GM23248 (cell line): ENCODE results near the gene REL.

Source experiments
- EZH2 ChIP-seq: fragments of 200-600 bp; sonication (generic); IDR thresholded peaks from 2 replicates; pipeline ENCODE4 v1.6.1; 2018; ENCODE audit warnings: antibody characterized with exemption, mild to moderate bottlenecking; ENCODE audit not compliant: insufficient read depth, poor library complexity, severe bottlenecking
- EZH2phosphoT487 ChIP-seq: fragments of 200-600 bp; sonication (generic); IDR thresholded peaks from 2 replicates; pipeline ENCODE4 v1.6.1; 2018; ENCODE audit warnings: antibody characterized with exemption, moderate library complexity, mild to moderate bottlenecking, low read depth; ENCODE audit not compliant: insufficient read depth

GRCh38 chr2:60839126-60839813 is 42.1 kb upstream of the REL start:
- no peak for TF ChIP-seq EZH2
- no peak for TF ChIP-seq EZH2phosphoT487
